Muscle layer of colon (tissue), 2 donors: Measurements from ENCODE around the gene MYBPC3.
A peak's percentile ranks its signal among the peaks of the same experiment; 100 is the strongest.

ENCODE experiments used
- H3K27ac ChIP-seq: one replicate; pipeline ENCODE4 v1.7.0; 2013; ENCODE audit warnings: low read depth, mild to moderate bottlenecking, low read length, moderate library complexity
- H3K27me3 ChIP-seq, 2 donors: one replicate each; pipeline ENCODE4 v1.7.0; 2013; ENCODE audit warnings: low read length in 2 of 2, mild to moderate bottlenecking in 2 of 2; ENCODE audit not compliant: insufficient read depth in 2 of 2, control insufficient read depth in 1 of 2
- H3K36me3 ChIP-seq: one replicate; pipeline ENCODE4 v1.7.0; 2013; ENCODE audit warnings: mild to moderate bottlenecking, low read length; ENCODE audit not compliant: insufficient read depth
- H3K4me1 ChIP-seq: one replicate; pipeline ENCODE4 v1.7.0; 2013; ENCODE audit warnings: mild to moderate bottlenecking, low read length; ENCODE audit not compliant: insufficient read depth
- H3K4me3 ChIP-seq, 2 donors: one replicate each; pipeline ENCODE4 v1.7.0; 2013; ENCODE audit warnings: low read length in 2 of 2, low read depth in 1 of 2, mild to moderate bottlenecking in 1 of 2, moderate library complexity in 1 of 2
- H3K9ac ChIP-seq: one replicate; pipeline ENCODE4 v1.7.0; 2013; ENCODE audit warnings: low read length
- H3K9me3 ChIP-seq: one replicate; pipeline ENCODE4 v1.7.0; 2013; ENCODE audit warnings: mild to moderate bottlenecking, low read length
- donor health status: abdominal sarcoma.
- donor health status: Adenocarcinoma of cecum.

MYBPC3 gene

DNA sequence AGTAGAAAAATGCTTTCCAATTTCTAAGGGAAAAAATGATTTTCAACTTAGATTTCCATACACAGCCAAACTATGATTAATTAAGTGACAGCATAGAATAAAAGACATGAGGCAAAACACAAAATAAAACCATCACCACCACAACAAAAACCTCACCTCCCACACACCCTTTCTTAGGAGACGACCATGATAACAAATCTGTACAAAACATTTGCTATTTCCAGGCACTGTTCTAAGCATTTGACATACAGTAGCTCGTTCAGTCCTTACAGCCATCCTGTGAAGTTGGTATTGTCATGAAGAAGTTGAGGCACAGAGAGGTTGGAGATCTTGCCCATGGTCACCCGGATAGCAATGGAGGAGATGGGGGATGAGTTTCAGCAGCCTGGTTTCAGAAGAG lies 17.2 kb upstream of the MYBPC3 start:
- Histone ChIP-seq H3K9ac (no peak overlapping the region), H3K27me3 (no peaks in the 10 kb centered on the region), H3K4me3 (no peak overlapping the region), H3K36me3 (no peaks in the 10 kb centered on the region), H3K4me1 (no peaks in the 10 kb centered on the region), H3K9me3 (no peaks in the 10 kb centered on the region), H3K27ac (no peak overlapping the region)

- Histone ChIP-seq H3K27me3 (no peaks in the 10 kb centered on the region), H3K9me3 (no peaks in the 10 kb centered on the region), H3K4me3 (no peak overlapping the region), H3K36me3 (no peaks in the 10 kb centered on the region), H3K4me1 (no peaks in the 10 kb centered on the region), H3K27ac (no peak overlapping the region), H3K9ac (no peak overlapping the region)
Measured at GRCh38 chr11:47366020-47366490, 13.6 kb upstream of the MYBPC3 start.

DNA sequence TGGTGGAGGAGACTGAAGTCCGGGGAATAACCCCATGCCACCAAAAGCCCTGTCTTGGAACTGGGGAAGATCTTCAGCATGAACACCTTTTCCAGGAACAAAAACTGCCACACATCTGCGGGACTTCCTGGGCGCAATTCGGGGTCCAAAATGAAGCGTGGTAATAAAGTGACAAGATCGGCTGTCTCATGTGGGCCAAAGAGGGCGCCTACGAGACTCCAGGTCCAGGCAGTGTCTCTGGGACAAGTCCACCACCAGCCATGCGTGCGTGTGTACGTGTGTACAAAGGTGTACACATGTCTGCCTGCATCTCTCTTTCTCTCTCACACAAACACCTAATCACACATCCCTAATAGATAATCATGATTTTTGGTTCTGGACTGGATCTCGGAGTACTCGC lies 8.9 kb upstream of the MYBPC3 start:
- no peaks in the 10 kb centered on the region for H3K27me3 ChIP-seq
- no peak overlapping the region for H3K27ac ChIP-seq
- no peaks in the 10 kb centered on the region for H3K9me3 ChIP-seq
- H3K9ac ChIP-seq, result no peak overlapping the region
- no peaks in the 10 kb centered on the region for H3K4me1 ChIP-seq
- peaks cover 13% of the 10 kb centered on the region for H3K36me3 ChIP-seq
- H3K4me3 ChIP-seq, result no peak overlapping the region

GRCh38 chr11:47360341-47360740 lies 7.8 kb upstream of the MYBPC3 start:
- Histone ChIP-seq H3K4me3 (no peak overlapping the region), H3K9me3 (no peaks in the 10 kb centered on the region), H3K36me3 (peaks cover 17% of the 10 kb centered on the region), H3K4me1 (peaks cover 6% of the 10 kb centered on the region), H3K27me3 (no peaks in the 10 kb centered on the region), H3K27ac (no peak overlapping the region), H3K9ac (no peak overlapping the region)

DNA sequence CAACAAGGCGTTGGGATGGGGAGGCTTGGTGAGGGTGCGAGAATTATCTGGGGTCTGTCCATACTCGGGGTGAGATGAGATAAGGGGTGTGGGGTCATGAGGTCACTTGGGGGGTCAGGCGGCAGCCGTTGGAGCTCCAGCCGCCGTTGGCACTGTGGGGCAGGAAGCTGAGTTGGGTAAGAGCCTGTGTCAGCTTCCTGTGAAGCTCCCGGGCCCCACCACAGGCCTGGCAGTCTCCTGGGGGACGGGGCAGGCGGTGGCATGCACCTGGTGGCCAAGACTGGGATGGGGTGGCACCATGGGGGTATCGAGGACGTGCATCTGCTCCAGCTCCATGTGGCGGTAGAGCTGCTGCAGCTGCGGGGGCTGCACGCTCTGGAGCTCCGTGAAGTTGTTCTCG lies 7.1 kb upstream of the MYBPC3 start:
- Histone ChIP-seq H3K9me3 (no peaks in the 10 kb centered on the region), H3K4me1 (peaks cover 8% of the 10 kb centered on the region), H3K9ac (no peak overlapping the region), H3K27me3 (no peaks in the 10 kb centered on the region), H3K4me3 (no peak overlapping the region), H3K36me3 (peaks cover 17% of the 10 kb centered on the region), H3K27ac (no peak overlapping the region)

DNA sequence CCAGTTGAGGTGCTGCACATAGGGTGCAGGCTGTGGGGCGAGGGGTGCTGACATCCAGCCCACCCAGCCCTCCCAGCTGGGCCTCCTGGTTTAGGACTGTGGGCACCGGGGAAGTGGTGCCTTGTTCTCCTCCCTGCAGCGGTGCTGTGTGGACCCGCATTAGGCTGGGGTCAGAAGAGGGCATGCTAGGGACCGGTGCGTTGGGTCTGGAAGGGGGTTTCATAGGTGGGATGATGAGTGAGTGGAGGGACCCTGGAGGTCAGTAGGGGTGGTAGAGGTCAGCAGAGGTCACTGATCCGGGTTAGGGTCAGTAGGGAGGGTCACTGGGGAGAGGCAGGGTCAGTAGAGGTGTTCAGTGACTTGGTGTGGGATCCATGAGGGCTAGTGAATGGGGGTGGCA lies 6.7 kb upstream of the MYBPC3 start:
- Histone ChIP-seq H3K36me3 (peaks cover 17% of the 10 kb centered on the region), H3K9ac (no peak overlapping the region), H3K9me3 (no peaks in the 10 kb centered on the region), H3K4me3 (no peak overlapping the region), H3K27ac (no peak overlapping the region), H3K4me1 (peaks cover 11% of the 10 kb centered on the region), H3K27me3 (no peaks in the 10 kb centered on the region)

- Histone ChIP-seq H3K27me3 (no peaks in the 10 kb centered on the region), H3K27ac (no peak overlapping the region), H3K4me3 (no peak overlapping the region), H3K9me3 (no peaks in the 10 kb centered on the region), H3K4me1 (peaks cover 11% of the 10 kb centered on the region), H3K36me3 (peaks cover 17% of the 10 kb centered on the region), H3K9ac (no peak overlapping the region)
Measured at GRCh38 chr11:47358731-47359051, 6.2 kb upstream of the MYBPC3 start.

DNA sequence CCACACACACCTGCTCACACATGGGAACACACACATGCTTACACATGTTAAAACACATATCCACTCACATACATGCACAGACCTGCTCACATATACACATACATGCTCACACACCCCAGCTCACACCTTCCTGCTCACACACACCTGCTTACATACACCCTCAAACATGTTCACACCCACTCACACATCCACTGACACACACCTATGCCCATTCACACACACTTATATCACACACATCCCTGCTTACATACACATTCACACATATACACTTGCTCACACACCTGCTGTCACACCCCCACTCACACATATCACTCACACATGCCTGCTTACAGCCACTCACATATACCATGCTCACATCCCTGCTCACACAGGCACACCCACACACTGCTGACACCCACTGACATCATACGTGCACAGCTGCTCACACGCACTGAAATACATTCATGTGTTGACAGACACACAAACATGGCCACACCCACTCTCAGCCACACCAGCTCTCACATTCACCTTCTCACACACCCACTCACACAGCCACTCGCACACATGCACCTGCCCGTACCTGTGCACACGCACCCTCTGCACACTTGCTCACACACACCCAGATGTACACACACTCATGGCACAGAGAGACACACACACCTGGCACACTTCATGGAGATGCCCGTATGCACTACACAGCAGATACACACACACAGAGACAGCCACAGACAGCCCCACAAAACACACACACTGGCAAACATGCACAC lies 5.7 kb upstream of the MYBPC3 start:
- Histone ChIP-seq H3K4me1 (peaks cover 11% of the 10 kb centered on the region), H3K36me3 (peaks cover 17% of the 10 kb centered on the region), H3K9me3 (no peaks in the 10 kb centered on the region), H3K4me3 (no peak overlapping the region), H3K9ac (no peak overlapping the region), H3K27ac (no peak overlapping the region), H3K27me3 (no peaks in the 10 kb centered on the region)

DNA sequence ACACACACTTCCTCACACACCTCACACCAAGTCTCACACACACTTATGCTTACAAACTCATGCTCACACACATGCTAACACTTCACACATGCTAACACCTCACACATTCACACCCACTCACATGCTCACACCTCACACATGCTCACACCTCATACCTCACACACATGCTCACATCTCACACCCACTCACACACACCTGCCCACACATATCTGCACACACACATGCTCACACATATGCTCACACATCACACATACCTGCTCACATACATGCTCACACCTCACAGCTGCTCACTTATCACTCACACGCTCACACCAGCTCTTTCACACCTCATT lies 4.5 kb upstream of the MYBPC3 start:
- H3K36me3 ChIP-seq, result peaks cover 17% of the 10 kb centered on the region
- no peak overlapping the region for H3K9ac ChIP-seq
- H3K27me3 ChIP-seq, result no peaks in the 10 kb centered on the region
- H3K27ac ChIP-seq, result no peak overlapping the region
- H3K4me1 ChIP-seq, result peaks cover 11% of the 10 kb centered on the region
- H3K9me3 ChIP-seq, result no peaks in the 10 kb centered on the region
- no peak overlapping the region for H3K4me3 ChIP-seq

GRCh38 chr11:47356129-47356997 lies 3.9 kb upstream of the MYBPC3 start:
- H3K9ac ChIP-seq, result peak overlapping the region; percentile 15

DNA sequence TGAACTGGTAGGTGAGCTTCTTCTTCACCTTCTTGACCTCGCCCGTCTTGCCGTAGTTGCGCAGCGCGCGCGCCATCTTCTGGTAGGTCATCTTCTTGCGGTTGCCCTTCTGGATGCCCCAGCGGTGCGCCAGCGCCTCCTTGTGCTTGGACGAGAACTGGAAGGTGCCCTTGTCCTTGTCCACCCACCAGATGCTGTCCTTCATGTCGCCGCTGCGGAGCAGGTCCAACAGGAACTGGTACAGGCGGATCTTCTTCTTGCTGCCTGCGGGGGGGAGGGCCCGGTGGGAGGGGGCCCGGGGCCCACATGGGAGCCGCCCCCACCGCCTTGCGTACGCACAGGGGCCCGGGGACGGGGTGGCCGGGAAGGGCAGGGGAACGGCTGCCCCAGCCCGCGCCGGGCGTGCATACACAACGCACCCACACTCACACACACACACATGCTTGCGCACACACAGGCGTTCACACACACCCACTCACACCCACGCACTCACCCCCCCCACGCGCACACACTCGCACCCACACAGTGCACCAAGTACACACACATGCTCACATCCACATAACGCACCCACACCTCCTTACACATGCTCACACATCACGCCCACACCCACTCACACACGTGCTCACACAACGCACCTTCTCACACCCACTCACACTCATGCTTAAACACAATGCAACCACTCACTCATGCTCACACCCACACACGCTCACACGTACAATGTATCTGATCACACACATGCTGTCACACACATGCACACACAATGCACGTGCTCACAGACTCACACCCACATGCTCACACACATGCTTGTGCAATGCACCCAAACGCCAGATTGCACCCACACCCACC lies 3.0 kb upstream of the MYBPC3 start:
- Histone ChIP-seq H3K4me1 (peaks cover 11% of the 10 kb centered on the region), H3K4me3 (peak overlapping the region; percentile 37 to 55), H3K36me3 (peaks cover 17% of the 10 kb centered on the region), H3K27ac (peak overlapping the region; percentile 38), H3K9ac (peak overlapping the region; percentile 15), H3K9me3 (no peaks in the 10 kb centered on the region), H3K27me3 (no peaks in the 10 kb centered on the region)

More at GRCh38 chr11:47356129-47356997, 3.9 kb upstream of the MYBPC3 start:
- Histone ChIP-seq H3K27ac (no peak overlapping the region), H3K9me3 (no peaks in the 10 kb centered on the region), H3K27me3 (no peaks in the 10 kb centered on the region), H3K4me1 (peaks cover 11% of the 10 kb centered on the region), H3K4me3 (peak overlapping the region in 1 of 2 donors; percentile 55), H3K36me3 (peaks cover 17% of the 10 kb centered on the region)
